GM21528 (cell line): Measurements from ENCODE around the gene CHFR.
"Not testable (repeated sequence)": the region's sequence is repeated elsewhere in the genome, so short reads cannot be mapped to it uniquely, and the experiment has no call there.

ENCODE experiments used
- ATAC-seq: cut with Tn5 transposase; IDR thresholded peaks from one replicate; pipeline ENCODE4 v1.9.1; 2021; ENCODE audit warnings: mild to moderate bottlenecking, moderate library complexity; ENCODE audit not compliant: unreplicated experiment, low FRiP score

CHFR gene

DNA sequence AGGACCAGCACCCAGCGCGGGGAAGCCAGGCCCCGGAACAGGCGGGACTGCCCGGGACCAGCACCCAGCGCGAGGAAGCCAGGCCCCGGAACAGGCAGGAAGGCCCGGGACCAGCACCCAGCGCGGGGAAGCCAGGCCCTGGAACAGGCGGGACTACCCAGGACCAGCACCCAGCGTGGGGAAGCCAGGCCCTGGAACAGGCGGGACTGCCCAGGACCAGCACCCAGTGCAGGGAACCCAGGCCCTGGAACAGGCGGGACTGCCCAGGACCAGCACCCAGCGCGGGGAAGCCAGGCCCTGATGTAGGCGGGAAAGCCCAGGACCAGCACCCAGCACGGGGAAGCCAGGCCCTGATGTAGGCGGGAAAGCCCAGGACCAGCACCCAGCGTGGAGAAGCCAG is 12.8 kb downstream of the CHFR start:
- ATAC-seq, result not testable (repeated sequence)

- ATAC-seq, result no peak
Observed at GRCh38 chr12:132874175-132874574, 13.2 kb downstream of the CHFR start.

- no peak for ATAC-seq
Observed at GRCh38 chr12:132873724-132874123, 13.7 kb downstream of the CHFR start.

- no peak for ATAC-seq
Observed at GRCh38 chr12:132872975-132873421, 14.4 kb downstream of the CHFR start.

GRCh38 chr12:132872073-132872855 is 15.1 kb downstream of the CHFR start:
- ATAC-seq, result no peak

GRCh38 chr12:132869551-132869950 is 17.9 kb downstream of the CHFR start:
- no peak for ATAC-seq

DNA sequence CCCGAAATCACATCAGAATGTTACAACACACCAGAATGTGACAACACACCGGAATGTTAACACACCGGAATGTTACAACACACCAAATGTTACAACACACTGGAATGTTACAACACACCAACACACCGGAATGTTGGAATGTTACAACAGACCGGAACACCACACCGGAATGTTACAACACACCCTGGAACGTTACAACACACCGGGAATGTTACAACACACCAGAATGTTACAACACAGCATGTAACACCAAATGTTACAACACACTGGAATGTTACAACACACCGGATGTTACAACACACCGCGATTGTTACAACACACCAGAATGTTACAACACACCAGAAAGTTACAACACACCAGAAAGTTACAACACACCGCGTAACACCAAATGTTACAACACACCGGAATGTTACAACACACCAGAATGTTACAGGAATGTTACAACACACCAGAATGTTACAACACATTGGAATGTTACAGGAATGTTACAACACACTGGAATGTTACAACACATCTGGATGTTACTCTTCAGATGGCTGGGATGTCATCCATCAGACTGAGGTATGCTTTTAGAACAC is 21.1 kb downstream of the CHFR start:
- ATAC-seq, result no peak

GRCh38 chr12:132861558-132861957 is 25.8 kb downstream of the CHFR start:
- no peak for ATAC-seq

- no peak for ATAC-seq
Observed at GRCh38 chr12:132858718-132859266, 28.6 kb downstream of the CHFR start.

DNA sequence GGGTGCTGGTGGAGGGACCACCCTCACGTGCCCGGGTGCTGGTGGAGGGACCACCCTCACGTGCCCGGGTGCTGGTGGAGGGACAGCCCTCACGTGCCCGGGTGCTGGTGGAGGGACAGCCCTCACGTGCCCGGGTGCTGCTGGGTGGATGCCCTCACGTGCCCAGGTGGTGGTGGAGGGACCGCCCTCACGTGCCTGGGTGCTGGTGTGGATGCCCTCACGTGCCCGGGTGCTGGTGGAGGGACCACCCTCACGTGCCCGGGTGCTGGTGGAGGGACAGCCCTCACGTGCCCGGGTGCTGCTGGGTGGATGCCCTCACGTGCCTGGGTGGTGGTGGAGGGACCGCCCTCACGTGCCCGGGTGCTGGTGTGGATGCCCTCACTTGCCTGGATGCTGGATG is 30.4 kb downstream of the CHFR start:
- not testable (repeated sequence) for ATAC-seq

DNA sequence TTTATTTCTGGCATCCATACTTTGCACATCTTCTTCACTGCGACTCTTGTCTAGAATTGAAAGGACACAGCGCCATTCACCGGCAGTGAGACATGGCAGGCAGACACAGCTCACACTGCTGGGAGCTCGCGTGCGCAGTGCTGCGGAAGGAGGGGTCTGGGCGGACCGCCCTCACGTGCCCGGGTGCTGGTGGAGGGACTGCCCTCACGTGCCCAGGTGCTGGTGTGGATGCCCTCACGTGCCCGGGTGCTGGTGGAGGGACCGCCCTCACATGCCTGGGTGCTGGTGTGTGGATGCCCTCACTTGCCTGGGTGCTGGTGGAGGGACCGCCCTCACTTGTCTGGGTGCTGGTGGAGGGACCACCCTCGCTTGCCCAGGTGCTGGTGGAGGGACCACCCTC is 30.8 kb downstream of the CHFR start:
- no peak for ATAC-seq

- not testable (repeated sequence) for ATAC-seq
Observed at GRCh38 chr12:132855211-132855610, 32.2 kb downstream of the CHFR start.

DNA sequence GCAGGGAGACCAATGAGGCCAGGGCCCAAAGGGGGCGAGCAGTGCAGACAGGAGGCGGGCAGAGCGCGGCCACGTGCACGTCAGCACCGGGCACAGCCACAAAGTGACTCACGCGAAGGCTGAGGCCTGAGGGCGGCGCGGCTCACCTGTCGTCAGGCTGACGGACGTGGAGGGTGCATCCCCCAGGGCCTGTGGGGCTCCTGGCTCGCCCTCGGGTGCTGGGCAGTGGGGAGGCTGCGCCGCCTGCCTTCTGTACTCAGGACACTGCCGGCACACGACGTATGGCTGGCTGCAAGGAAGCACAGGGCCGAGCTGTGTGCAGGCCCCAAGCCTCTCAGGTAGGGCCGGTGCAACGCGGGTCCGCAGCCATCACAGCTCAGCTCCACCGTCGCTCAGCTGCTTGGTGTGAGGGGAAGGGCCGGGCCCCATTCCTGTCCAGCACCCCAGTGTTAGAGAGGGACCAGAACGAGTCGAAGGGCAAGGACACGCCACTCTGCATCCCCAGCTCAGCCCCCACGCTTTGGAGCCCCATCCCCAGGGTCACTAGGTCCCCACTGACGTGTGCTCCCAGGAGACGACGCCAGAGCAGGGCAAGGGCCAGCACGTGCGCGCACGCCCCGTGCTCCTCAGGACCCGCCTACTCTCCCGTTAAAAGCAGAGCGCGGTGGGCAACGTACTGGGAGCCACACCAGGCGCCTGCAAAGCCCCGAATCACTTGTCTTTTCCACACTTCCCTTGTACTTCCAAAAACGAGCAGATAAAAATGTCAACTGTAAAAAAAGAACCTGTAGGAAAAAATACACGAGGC is 33.9 kb downstream of the CHFR start:
- no peak for ATAC-seq

GRCh38 chr12:132852496-132852895 is 34.9 kb downstream of the CHFR start:
- no peak for ATAC-seq

- no peak for ATAC-seq
Observed at GRCh38 chr12:132851465-132851864, 35.9 kb downstream of the CHFR start.

- ATAC-seq, result no peak
Observed at GRCh38 chr12:132850291-132850690, 37.1 kb downstream of the CHFR start.

DNA sequence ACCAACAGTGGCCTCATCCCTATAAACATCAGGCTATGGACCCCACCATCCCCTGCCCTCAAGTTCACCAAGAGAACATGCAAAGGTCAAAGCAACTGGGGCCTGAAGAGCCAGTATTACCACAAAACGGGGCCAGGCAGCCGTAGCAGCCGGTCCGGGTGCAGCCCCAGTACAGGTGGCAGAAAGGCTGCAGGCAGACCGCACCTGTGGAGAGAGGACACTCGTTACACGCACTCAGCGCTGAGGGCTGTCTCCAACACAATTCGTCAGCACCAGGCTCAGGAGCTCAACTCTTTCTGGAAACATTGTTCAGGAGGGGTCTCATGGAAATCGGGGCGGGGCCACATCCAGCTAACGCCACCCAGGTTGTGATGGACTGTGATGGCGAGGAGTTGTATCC is 38.9 kb downstream of the CHFR start:
- no peak for ATAC-seq

DNA sequence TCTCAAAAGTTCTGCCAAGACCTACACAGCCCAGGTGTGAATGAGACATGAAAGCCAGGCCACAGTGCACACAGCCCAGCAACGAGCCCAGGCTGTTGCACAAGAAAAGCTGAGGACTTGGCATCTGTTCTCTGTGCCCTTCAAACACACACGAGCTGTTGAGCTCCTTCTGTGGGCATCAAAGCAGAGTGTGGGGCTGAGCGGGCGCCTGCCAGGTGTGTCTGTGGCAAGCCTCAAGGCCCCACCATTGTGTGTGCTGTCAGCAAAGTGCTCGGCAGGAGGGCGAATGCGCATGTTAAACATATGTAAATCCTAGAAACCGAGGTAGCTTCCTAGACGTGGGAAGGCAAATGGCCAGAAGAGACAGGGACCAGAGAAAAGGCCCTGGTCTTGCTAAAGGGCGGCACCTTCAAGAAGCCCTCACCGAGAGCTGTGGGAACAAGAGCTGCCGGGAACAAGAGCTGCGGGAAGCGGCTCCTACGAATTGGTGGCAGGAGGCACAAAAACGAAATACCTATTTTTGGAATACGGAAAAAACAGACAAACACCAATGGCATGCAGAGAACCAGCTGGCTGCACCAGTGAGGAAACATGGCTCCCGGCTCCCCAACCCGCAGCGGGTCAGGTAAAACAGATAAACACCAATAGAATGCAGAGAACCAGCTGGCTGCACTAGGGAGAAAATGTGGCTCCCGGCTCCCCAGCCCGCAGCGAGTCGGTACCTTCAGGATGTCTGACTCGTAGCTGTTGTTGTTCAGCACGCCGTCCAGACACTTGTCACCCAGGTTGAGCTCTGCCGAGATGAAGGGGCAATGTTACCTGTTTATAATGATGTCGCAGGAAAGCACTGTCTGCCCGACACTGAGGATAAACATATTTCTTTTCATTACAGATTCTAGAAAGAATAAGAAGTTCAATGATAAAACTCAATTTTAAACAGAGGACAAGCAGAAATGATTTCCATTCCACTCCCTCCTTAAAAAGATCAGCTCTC is 39.7 kb downstream of the CHFR start:
- ATAC-seq, result no peak

GRCh38 chr12:132844681-132845080 is 42.7 kb downstream of the CHFR start:
- not testable (repeated sequence) for ATAC-seq
